Gastroesophageal sphincter (tissue), 3 donors: ENCODE data around the gene GPR137B.

Experiments
- CTCF ChIP-seq, 4 experiments: fragments of 200-600 bp in 2 of 4; fragments of 450-650 bp in 2 of 4; sonication (generic) in 1 of 4; IDR thresholded peaks; one replicate each; pipeline ENCODE4 v1.5.1; 2017 to 2019; ENCODE audit warnings: antibody characterized with exemption in 4 of 4, mild to moderate bottlenecking in 2 of 4, moderate library complexity in 2 of 4
- POLR2A ChIP-seq, 2 donors: fragments of 450-650 bp; IDR thresholded peaks; one replicate each; pipeline ENCODE4 v1.6.1; 2017; ENCODE audit warnings: antibody characterized with exemption in 2 of 2, mild to moderate bottlenecking in 2 of 2, moderate library complexity in 1 of 2
- POLR2AphosphoS5 ChIP-seq: sonication (generic); formaldehyde crosslinking; IDR thresholded peaks from one replicate; pipeline ENCODE4 v1.6.1; 2017; ENCODE audit warnings: antibody characterized with exemption

GRCh38 chr1:236150311-236150955 lies 8.1 kb downstream of the GPR137B start:
- TF ChIP-seq POLR2AphosphoS5, result no peak
- no peak for TF ChIP-seq CTCF (IDR thresholded peaks at IDR 0.05)
- TF ChIP-seq POLR2A (IDR thresholded peaks at IDR 0.05), result no peak
